CD4-positive, alpha-beta memory T cell (primary cell): ENCODE data around the gene BCAS4. TPM values are rescaled to one million over a fixed set of nuclear protein-coding genes. Genes with fewer than 3 reads are reported as not detected.

ENCODE experiments used
- CTCF ChIA-PET: fragments of 350-600 bp; sonication (Branson Sonifier 250); formaldehyde crosslinking; loops from one replicate; lab custom pipeline; 2021; ENCODE audit warnings: inconsistent platforms; ENCODE audit not compliant: partially characterized antibody; lab: Charles Lee
- POLR2A ChIA-PET: fragments of 350-600 bp; sonication (Branson Sonifier 250); formaldehyde crosslinking; loops from one replicate; lab custom pipeline; 2021; ENCODE audit not compliant: partially characterized antibody; lab: Charles Lee
- DNase-seq, 5 donors: peaks; one replicate each; pipeline versions ENCODE4 v3.0.0 to v3.0.0-alpha.2; 2020 to 2022; ENCODE audit warnings: mixed read lengths in 1 of 5
- H3K27ac ChIP-seq: one replicate; pipeline ENCODE4 v1.7.0; 2013; ENCODE audit warnings: low read depth, low read length
- H3K27me3 ChIP-seq: 2 replicates; pipeline ENCODE4 v1.7.0; 2013; ENCODE audit warnings: mild to moderate bottlenecking, low read length, moderate library complexity; ENCODE audit not compliant: insufficient read depth
- H3K36me3 ChIP-seq: 2 replicates; pipeline ENCODE4 v1.7.0; 2013; ENCODE audit warnings: mild to moderate bottlenecking, low read length, moderate library complexity; ENCODE audit not compliant: insufficient read depth
- H3K4me1 ChIP-seq: 2 replicates; pipeline ENCODE4 v1.7.0; 2013; ENCODE audit warnings: mild to moderate bottlenecking, low read length, moderate library complexity; ENCODE audit not compliant: insufficient read depth
- H3K4me3 ChIP-seq, 2 donors: one replicate each; pipeline ENCODE4 v1.7.0; 2013; ENCODE audit warnings: low read length in 2 of 2, mild to moderate bottlenecking in 1 of 2
- H3K9me3 ChIP-seq, 2 donors: one replicate each; pipeline ENCODE4 v1.7.0; 2013; ENCODE audit warnings: low read length in 2 of 2, control low read depth in 1 of 2; ENCODE audit not compliant: control insufficient read depth in 1 of 2
- H3K27ac Mint-ChIP-seq, 7 donors: one replicate each; pipeline ENCODE4 v1.8.0; 2020 to 2021; ENCODE audit warnings: mixed read lengths in 7 of 7, mild to moderate bottlenecking in 6 of 7, inconsistent platforms in 3 of 7, moderate library complexity in 3 of 7
- H3K27me3 Mint-ChIP-seq, 2 donors: one replicate each; pipeline ENCODE4 v1.8.0; 2020 to 2021; ENCODE audit warnings: mixed read lengths in 2 of 2
- H3K36me3 Mint-ChIP-seq, 2 donors: one replicate each; pipeline ENCODE4 v1.8.0; 2020 to 2021; ENCODE audit warnings: mixed read lengths in 2 of 2, inconsistent platforms in 1 of 2, mild to moderate bottlenecking in 1 of 2
- H3K4me1 Mint-ChIP-seq, 4 donors: one replicate each; pipeline ENCODE4 v1.8.0; 2020 to 2021; ENCODE audit warnings: mixed read lengths in 4 of 4, mild to moderate bottlenecking in 1 of 4
- H3K4me3 Mint-ChIP-seq, 8 donors: one replicate each; pipeline ENCODE4 v1.8.0; 2020 to 2021; ENCODE audit warnings: mixed read lengths in 8 of 8, mild to moderate bottlenecking in 7 of 8, moderate library complexity in 6 of 8, inconsistent platforms in 3 of 8
- H3K9me3 Mint-ChIP-seq, 8 donors: one replicate each; pipeline ENCODE4 v1.8.0; 2020 to 2021; ENCODE audit warnings: mixed read lengths in 8 of 8, mild to moderate bottlenecking in 5 of 8, inconsistent platforms in 3 of 8, moderate library complexity in 1 of 8
- intact Hi-C: fragments of 100-400 bp; cut with micrococcal nuclease; formaldehyde crosslinking; loops from one replicate; pipeline ENCODE4 v1.15.1; 2023
- polyA plus RNA-seq, 2 donors: library from polyadenylated mRNA; unstranded; fragments of 300-500 nt; fragmentation: Illumina TruSeq; gene quantifications; one replicate each; pipeline ENCODE4 v1.2.3, GENCODE V29; 2021
- total RNA-seq, 2 experiments: library from RNA; stranded (reverse); gene quantifications; one replicate each; pipeline ENCODE4 v1.2.3, GENCODE V29; 2021

BCAS4 gene
- total and polyA plus RNA-seq, 4 experiments from 2014 or later: 10.8 to 17.8 (median 16.1) TPM

GRCh38 chr20:50806126-50806768 lies 11.4 kb downstream of the BCAS4 start:
- Histone ChIP-seq H3K4me1 (peaks cover 16% of the 10 kb centered on the region), H3K4me3 (no peak overlapping the region), H3K27ac (no peak overlapping the region), H3K9me3 (no peaks in the 10 kb centered on the region), H3K36me3 (no peaks in the 10 kb centered on the region), H3K27me3 (no peaks in the 10 kb centered on the region)
- no peak for DNase-seq
- Mint-ChIP-seq H3K36me3 (no peaks in the 10 kb centered on the region), H3K4me1 (peaks cover 13 to 24% (median 18%) of the 10 kb centered on the region in 4 donors), H3K4me3 (peak overlapping the region in 2 of 8 donors; percentile 12 to 57), H3K27ac (peak overlapping the region in 5 of 7 donors; percentile 42 to 88 (median 42)), H3K9me3 (no peaks in the 10 kb centered on the region), H3K27me3 (no peaks in the 10 kb centered on the region)
- ChIA-PET CTCF (interaction anchor here (1.0 to 1.7 kb wide), 3 partner anchors 11 to 124 kb away, joined by 3 to 9 read pairs (median 4); partner anchors contain the start of gene BCAS4), POLR2A (interaction anchor here (1.8 kb wide), 1 partner anchor 11 kb away, joined by 6 read pairs; the partner anchor contains the start of gene BCAS4)
- intact Hi-C loops: no loop called here

- Mint-ChIP-seq H3K27ac (no peak overlapping the region), H3K27me3 (no peaks in the 10 kb centered on the region), H3K4me3 (no peak overlapping the region), H3K9me3 (no peaks in the 10 kb centered on the region), H3K36me3 (peaks cover 0 to 4% of the 10 kb centered on the region in 2 donors), H3K4me1 (peaks cover 8 to 14% (median 11%) of the 10 kb centered on the region in 4 donors)
- intact Hi-C loops: no loop called here
- DNase-seq: no peak
- Histone ChIP-seq H3K27me3 (no peaks in the 10 kb centered on the region), H3K9me3 (no peaks in the 10 kb centered on the region), H3K4me3 (no peak overlapping the region), H3K27ac (no peak overlapping the region), H3K4me1 (peaks cover 8% of the 10 kb centered on the region), H3K36me3 (no peaks in the 10 kb centered on the region)
- ChIA-PET CTCF (no interaction called here), POLR2A (no interaction called here)
Measured at GRCh38 chr20:50810063-50810462, 15.2 kb downstream of the BCAS4 start.

DNA sequence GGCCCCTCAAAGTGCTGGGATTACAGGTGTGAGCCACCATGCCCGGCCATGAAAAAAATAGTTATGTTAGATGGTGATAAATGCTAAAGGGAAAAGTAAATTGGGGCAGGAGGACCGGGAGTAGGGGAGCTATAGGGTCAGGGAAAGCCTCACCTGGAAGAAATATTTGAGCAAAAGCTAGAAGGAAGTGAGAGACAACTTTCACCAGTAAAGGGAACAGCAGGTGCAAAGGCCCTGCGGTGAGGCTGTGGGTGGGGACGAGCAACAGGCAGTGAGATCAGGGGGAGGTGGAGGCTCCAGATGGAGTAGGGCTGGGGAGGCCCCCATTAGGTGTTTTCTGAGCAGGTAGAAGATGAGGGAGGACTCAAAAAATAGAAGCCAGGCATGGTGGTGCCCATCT lies 16.0 kb downstream of the BCAS4 start:
- no peaks in the 10 kb centered on the region for H3K36me3 ChIP-seq
- H3K36me3 Mint-ChIP-seq: peaks cover 0 to 4% of the 10 kb centered on the region in 2 donors
- H3K27ac Mint-ChIP-seq: no peak overlapping the region
- ChIA-PET POLR2A (no interaction called here), CTCF (no interaction called here)
- H3K9me3 ChIP-seq: no peaks in the 10 kb centered on the region
- no peak for DNase-seq
- no peaks in the 10 kb centered on the region for H3K4me1 ChIP-seq
- H3K4me3 ChIP-seq: no peak overlapping the region
- no peaks in the 10 kb centered on the region for H3K27me3 ChIP-seq
- no peak overlapping the region for H3K27ac ChIP-seq
- no peaks in the 10 kb centered on the region for H3K9me3 Mint-ChIP-seq
- H3K4me3 Mint-ChIP-seq: no peak overlapping the region
- H3K4me1 Mint-ChIP-seq: peaks cover 11 to 14% (median 11%) of the 10 kb centered on the region in 4 donors
- H3K27me3 Mint-ChIP-seq: no peaks in the 10 kb centered on the region
- intact Hi-C loops: no loop called here

- intact Hi-C loops: no loop called here
- Histone ChIP-seq H3K27me3 (no peaks in the 10 kb centered on the region), H3K4me1 (peaks cover 9% of the 10 kb centered on the region), H3K9me3 (no peaks in the 10 kb centered on the region), H3K4me3 (no peak overlapping the region), H3K27ac (no peak overlapping the region), H3K36me3 (no peaks in the 10 kb centered on the region)
- H3K4me3 Mint-ChIP-seq: peak overlapping the region in 1 of 8 donors; percentile 3
- ChIA-PET CTCF (interaction anchor here (1.2 to 1.4 kb wide), 2 partner anchors 10 to 18 kb away, joined by 3 to 9 read pairs; partner anchors contain the start of gene BCAS4), POLR2A (no interaction called here)
- peak overlapping the region in 3 of 7 donors; percentile 3 to 27 (median 8) for H3K27ac Mint-ChIP-seq
- no peaks in the 10 kb centered on the region for H3K27me3 Mint-ChIP-seq
- H3K4me1 Mint-ChIP-seq: peaks cover 13 to 22% (median 16%) of the 10 kb centered on the region in 4 donors
- no peaks in the 10 kb centered on the region for H3K9me3 Mint-ChIP-seq
- H3K36me3 Mint-ChIP-seq: peaks cover 0 to 4% of the 10 kb centered on the region in 2 donors
- no peak for DNase-seq
Measured at GRCh38 chr20:50813101-50813643, 18.3 kb downstream of the BCAS4 start.

GRCh38 chr20:50813801-50814200 lies 18.9 kb downstream of the BCAS4 start:
- Mint-ChIP-seq H3K36me3 (peaks cover 4 to 9% of the 10 kb centered on the region in 2 donors), H3K4me1 (peaks cover 16 to 24% (median 20%) of the 10 kb centered on the region in 4 donors), H3K4me3 (no peak overlapping the region), H3K27ac (peak overlapping the region in 1 of 7 donors; percentile 70), H3K9me3 (peaks cover 0 to 5% (median 0%) of the 10 kb centered on the region in 8 donors), H3K27me3 (no peaks in the 10 kb centered on the region)
- ChIA-PET POLR2A (interaction anchor here (0.9 kb wide), 1 partner anchor 118 kb away, joined by 3 read pairs; the partner anchor contains the start of gene ADNP), CTCF (no interaction called here)
- DNase-seq: no peak
- Histone ChIP-seq H3K4me3 (no peak overlapping the region), H3K36me3 (no peaks in the 10 kb centered on the region), H3K27me3 (no peaks in the 10 kb centered on the region), H3K4me1 (peaks cover 15% of the 10 kb centered on the region), H3K27ac (no peak overlapping the region), H3K9me3 (no peaks in the 10 kb centered on the region)
- intact Hi-C loops: no loop called here

DNA sequence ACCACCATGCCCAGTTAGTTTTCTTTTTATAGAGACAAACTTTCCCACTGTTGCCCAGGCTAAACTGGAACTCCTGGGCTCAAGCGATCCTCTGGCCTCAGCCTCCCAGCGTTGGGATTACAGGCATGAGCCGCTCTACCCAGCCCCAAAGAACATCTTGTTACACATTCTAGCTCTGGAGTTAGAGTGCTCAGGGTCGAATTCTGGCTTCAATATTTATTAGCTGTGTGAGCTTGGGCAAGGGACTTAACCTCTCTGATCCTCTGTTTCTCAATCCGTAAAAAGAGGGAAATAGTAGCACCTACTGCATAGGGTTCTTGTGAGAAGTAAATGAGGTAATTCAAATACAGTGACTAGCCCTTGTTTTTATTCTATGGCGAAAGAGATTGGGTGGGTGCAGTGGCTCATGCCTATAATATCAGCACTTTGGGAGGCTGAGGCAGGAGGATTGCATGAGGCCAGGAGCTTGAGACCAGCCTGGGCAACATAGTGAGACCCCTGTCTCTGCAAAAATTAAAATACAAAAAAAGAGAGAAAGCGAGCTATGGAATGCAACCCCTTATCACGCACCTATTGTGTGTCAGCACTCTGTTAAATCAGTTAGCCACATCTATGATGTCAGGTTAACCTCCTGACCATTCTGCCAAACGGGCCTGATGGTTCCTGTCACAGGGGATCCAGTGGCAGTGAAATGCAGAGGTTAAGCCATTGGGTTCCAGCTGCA lies 19.7 kb downstream of the BCAS4 start:
- Histone ChIP-seq H3K36me3 (no peaks in the 10 kb centered on the region), H3K4me1 (peaks cover 15% of the 10 kb centered on the region), H3K9me3 (no peaks in the 10 kb centered on the region), H3K4me3 (no peak overlapping the region), H3K27ac (no peak overlapping the region), H3K27me3 (no peaks in the 10 kb centered on the region)
- H3K36me3 Mint-ChIP-seq: peaks cover 5 to 9% of the 10 kb centered on the region in 2 donors
- H3K27me3 Mint-ChIP-seq: no peaks in the 10 kb centered on the region
- peaks cover 0 to 5% (median 0%) of the 10 kb centered on the region in 8 donors for H3K9me3 Mint-ChIP-seq
- H3K4me3 Mint-ChIP-seq: no peak overlapping the region
- CTCF ChIA-PET: no interaction called here
- peaks cover 16 to 27% (median 20%) of the 10 kb centered on the region in 4 donors for H3K4me1 Mint-ChIP-seq
- DNase-seq: no peak
- intact Hi-C loops: no loop called here
- POLR2A ChIA-PET: interaction anchor here (0.6 to 0.9 kb wide), 2 partner anchors 20 to 117 kb away, joined by 3 read pairs; partner anchors contain the start of genes ADNP and BCAS4
- H3K27ac Mint-ChIP-seq: no peak overlapping the region
